ENCODE measurements around the gene METTL27.
A peak's percentile ranks its signal among the peaks of the same experiment; 100 is the strongest.

The METTL27 gene

GRCh38 chr7:73865738-73866445 is 23.6 kb upstream of the METTL27 start:
- Histone ChIP-seq H2BK5ac (ENCODE audit: low read depth, low read length, poor library complexity, severe bottlenecking) (no peak overlapping the region), H4K8ac (ENCODE audit: low read length) (no peak overlapping the region), H2BK15ac (ENCODE audit: low read depth, poor library complexity, severe bottlenecking) (no peak overlapping the region), H3K4me1 (ENCODE audit: control insufficient read depth, insufficient read depth, low read depth, low read length) (peaks cover 8% of the 10 kb centered on the region), H2AFZ (ENCODE audit: low read depth, low read length) (no peak overlapping the region), H3K4me3 (ENCODE audit: insufficient read depth in 1 of 2, low read depth in 1 of 2, low read length in 2 of 2) (no peak overlapping the region), H2BK12ac (ENCODE audit: low read length in 2 of 2) (no peak overlapping the region), H3K4ac (ENCODE audit: low read depth in 1 of 2, low read length in 2 of 2) (no peak overlapping the region), H3K9ac (ENCODE audit: low read length) (no peak overlapping the region), H3K4me2 (ENCODE audit: low read length, poor library complexity, severe bottlenecking) (no peak overlapping the region), H2AK5ac (ENCODE audit: low read length, severe bottlenecking) (no peak overlapping the region), H3K9me3 (ENCODE audit: control insufficient read depth, low read length) (no peaks in the 10 kb centered on the region), H2BK120ac (ENCODE audit: low read depth, low read length) (no peak overlapping the region), H3K18ac (ENCODE audit: low read depth in 1 of 2, low read length in 2 of 2) (no peak overlapping the region), H3K79me1 (replicated peaks; ENCODE audit: low read length, poor library complexity, severe bottlenecking) (no peaks in the 10 kb centered on the region), H3K23ac (ENCODE audit: low read length in 2 of 2) (no peak overlapping the region), H3K27me3 (ENCODE audit: control insufficient read depth in 1 of 2, insufficient read depth in 1 of 2, low read length in 2 of 2) (peaks cover 0 to 4% of the 10 kb centered on the region in 2 experiments), H4K91ac (ENCODE audit: low read length) (no peak overlapping the region), H3K27ac (ENCODE audit: low read length, poor library complexity, severe bottlenecking) (no peak overlapping the region), H3K36me3 (ENCODE audit: control insufficient read depth in 1 of 2, insufficient read depth in 2 of 2, low read depth in 1 of 2, low read length in 2 of 2) (no peaks in the 10 kb centered on the region), H3K14ac (ENCODE audit: low read length in 2 of 2) (no peak overlapping the region)
- DNase-seq: peak; percentile 52
- 84% methylated on average over 4 of the region's 6 CpGs for WGBS

DNA sequence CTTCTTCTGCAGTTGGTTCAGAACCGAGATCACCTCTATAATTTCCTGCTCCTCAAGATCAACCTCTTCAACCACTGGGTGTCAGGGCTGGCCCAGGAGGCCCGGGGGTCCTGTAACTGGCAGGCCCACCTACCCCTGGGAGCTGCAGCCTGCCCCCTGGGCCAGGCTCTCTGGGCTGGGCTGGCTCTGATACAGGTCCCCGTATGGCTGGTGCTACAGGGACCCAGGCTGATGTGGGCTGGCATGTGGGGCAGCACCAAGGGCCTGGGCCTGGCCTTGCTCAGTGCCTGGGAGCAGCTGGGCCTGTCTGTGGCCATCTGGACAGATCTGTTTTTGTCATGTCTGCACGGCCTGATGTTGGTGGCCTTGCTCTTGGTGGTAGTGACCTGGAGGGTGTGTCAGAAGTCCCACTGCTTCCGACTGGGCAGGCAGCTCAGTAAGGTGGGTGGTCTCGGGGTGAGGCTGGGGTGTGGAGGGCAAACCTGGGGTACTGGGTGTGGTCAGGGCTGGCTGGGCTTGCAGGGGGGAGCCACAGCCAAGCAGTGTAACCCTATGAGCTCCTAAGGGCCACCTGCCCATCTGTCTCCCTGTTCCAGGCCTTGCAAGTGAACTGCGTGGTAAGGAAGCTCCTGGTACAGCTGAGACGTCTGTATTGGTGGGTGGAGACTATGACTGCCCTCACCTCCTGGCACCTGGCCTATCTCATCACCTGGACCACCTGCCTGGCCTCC is 22.8 kb upstream of the METTL27 start:
- no peak overlapping the region for H3K18ac ChIP-seq (ENCODE audit: low read depth in 1 of 2, low read length in 2 of 2)
- H3K36me3 ChIP-seq (ENCODE audit: control insufficient read depth in 1 of 2, insufficient read depth in 2 of 2, low read depth in 1 of 2, low read length in 2 of 2): no peaks in the 10 kb centered on the region
- no peak overlapping the region for H2BK12ac ChIP-seq (ENCODE audit: low read length in 2 of 2)
- no peak overlapping the region for H3K23ac ChIP-seq (ENCODE audit: low read length in 2 of 2)
- peaks cover 8% of the 10 kb centered on the region for H3K4me1 ChIP-seq (ENCODE audit: control insufficient read depth, insufficient read depth, low read depth, low read length)
- no peak overlapping the region for H2BK15ac ChIP-seq (ENCODE audit: low read depth, poor library complexity, severe bottlenecking)
- no peak overlapping the region for H4K8ac ChIP-seq (ENCODE audit: low read length)
- no peak overlapping the region for H2AK5ac ChIP-seq (ENCODE audit: low read length, severe bottlenecking)
- H3K4me2 ChIP-seq (ENCODE audit: low read length, poor library complexity, severe bottlenecking): no peak overlapping the region
- no peaks in the 10 kb centered on the region for H3K79me1 ChIP-seq (replicated peaks; ENCODE audit: low read length, poor library complexity, severe bottlenecking)
- H3K9ac ChIP-seq (ENCODE audit: low read length): no peak overlapping the region
- H2BK120ac ChIP-seq (ENCODE audit: low read depth, low read length): no peak overlapping the region
- H2AFZ ChIP-seq (ENCODE audit: low read depth, low read length): no peak overlapping the region
- H4K91ac ChIP-seq (ENCODE audit: low read length): no peak overlapping the region
- no peaks in the 10 kb centered on the region for H3K9me3 ChIP-seq (ENCODE audit: control insufficient read depth, low read length)
- 71% methylated on average over 8 of the region's 8 CpGs for WGBS
- no peak overlapping the region for H3K4ac ChIP-seq (ENCODE audit: low read depth in 1 of 2, low read length in 2 of 2)
- no peak overlapping the region for H3K4me3 ChIP-seq (ENCODE audit: insufficient read depth in 1 of 2, low read depth in 1 of 2, low read length in 2 of 2)
- peaks cover 0 to 4% of the 10 kb centered on the region in 2 experiments for H3K27me3 ChIP-seq (ENCODE audit: control insufficient read depth in 1 of 2, insufficient read depth in 1 of 2, low read length in 2 of 2)
- H3K27ac ChIP-seq (ENCODE audit: low read length, poor library complexity, severe bottlenecking): no peak overlapping the region
- no peak overlapping the region for H2BK5ac ChIP-seq (ENCODE audit: low read depth, low read length, poor library complexity, severe bottlenecking)
- no peak overlapping the region for H3K14ac ChIP-seq (ENCODE audit: low read length in 2 of 2)
- no peak for DNase-seq

DNA sequence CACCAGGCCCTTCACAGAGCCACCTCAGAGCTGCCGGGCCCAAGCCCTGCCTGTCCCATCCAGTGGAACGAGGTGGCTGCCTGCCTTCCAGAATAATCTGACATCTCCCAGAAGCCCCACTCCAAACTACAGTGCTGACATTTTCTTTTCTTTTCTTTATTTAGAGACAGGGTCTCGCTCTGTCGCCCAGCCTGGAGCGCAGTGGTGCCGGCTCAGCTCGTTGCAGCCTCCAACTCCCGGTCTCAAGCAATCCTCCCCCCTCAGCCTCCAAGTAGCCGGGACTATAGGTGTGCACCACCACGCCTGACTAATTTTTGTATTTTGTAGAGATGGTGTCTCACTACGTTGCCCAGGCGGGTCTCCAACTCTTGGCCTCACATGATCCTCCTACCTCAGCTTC is 19.0 kb upstream of the METTL27 start:
- no peak overlapping the region for H2AFZ ChIP-seq (ENCODE audit: low read depth, low read length)
- H3K14ac ChIP-seq (ENCODE audit: low read length in 2 of 2): no peak overlapping the region
- WGBS: 91% methylated on average over 9 of the region's 12 CpGs
- H3K4ac ChIP-seq (ENCODE audit: low read depth in 1 of 2, low read length in 2 of 2): no peak overlapping the region
- no peaks in the 10 kb centered on the region for H3K4me1 ChIP-seq (ENCODE audit: control insufficient read depth, insufficient read depth, low read depth, low read length)
- H2BK5ac ChIP-seq (ENCODE audit: low read depth, low read length, poor library complexity, severe bottlenecking): no peak overlapping the region
- H4K91ac ChIP-seq (ENCODE audit: low read length): no peak overlapping the region
- no peak overlapping the region for H2BK120ac ChIP-seq (ENCODE audit: low read depth, low read length)
- H3K4me3 ChIP-seq (ENCODE audit: insufficient read depth in 1 of 2, low read depth in 1 of 2, low read length in 2 of 2): no peak overlapping the region
- no peaks in the 10 kb centered on the region for H3K36me3 ChIP-seq (ENCODE audit: control insufficient read depth in 1 of 2, insufficient read depth in 2 of 2, low read depth in 1 of 2, low read length in 2 of 2)
- no peak overlapping the region for H2BK12ac ChIP-seq (ENCODE audit: low read length in 2 of 2)
- no peak overlapping the region for H3K18ac ChIP-seq (ENCODE audit: low read depth in 1 of 2, low read length in 2 of 2)
- no peaks in the 10 kb centered on the region for H3K9me3 ChIP-seq (ENCODE audit: control insufficient read depth, low read length)
- no peak overlapping the region for H3K27ac ChIP-seq (ENCODE audit: low read length, poor library complexity, severe bottlenecking)
- peaks cover 0 to 10% of the 10 kb centered on the region in 2 experiments for H3K27me3 ChIP-seq (ENCODE audit: control insufficient read depth in 1 of 2, insufficient read depth in 1 of 2, low read length in 2 of 2)
- no peaks in the 10 kb centered on the region for H3K79me1 ChIP-seq (replicated peaks; ENCODE audit: low read length, poor library complexity, severe bottlenecking)
- H3K9ac ChIP-seq (ENCODE audit: low read length): no peak overlapping the region
- no peak overlapping the region for H2AK5ac ChIP-seq (ENCODE audit: low read length, severe bottlenecking)
- no peak overlapping the region for H3K4me2 ChIP-seq (ENCODE audit: low read length, poor library complexity, severe bottlenecking)
- H4K8ac ChIP-seq (ENCODE audit: low read length): no peak overlapping the region
- H2BK15ac ChIP-seq (ENCODE audit: low read depth, poor library complexity, severe bottlenecking): no peak overlapping the region
- no peak for DNase-seq
- no peak overlapping the region for H3K23ac ChIP-seq (ENCODE audit: low read length in 2 of 2)

DNA sequence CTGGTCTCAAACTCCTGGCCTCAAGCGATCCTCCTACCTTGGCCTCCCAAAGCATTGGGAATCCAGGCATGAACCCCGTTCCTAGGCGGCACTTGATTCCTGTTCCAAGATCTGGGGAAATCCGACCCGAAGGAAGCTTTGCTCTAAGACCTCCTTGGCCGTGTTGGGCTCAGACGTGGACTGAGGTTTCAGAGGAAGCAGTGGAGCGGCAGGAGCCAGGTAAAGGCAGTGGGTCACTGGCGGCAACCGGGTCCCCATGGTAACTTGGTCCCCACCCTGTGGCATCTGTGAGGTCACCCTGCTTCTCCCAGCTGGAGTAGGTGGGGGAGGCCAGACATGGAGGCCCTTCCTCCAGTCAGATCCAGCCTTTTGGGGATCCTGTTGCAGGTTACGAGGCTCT is 18.5 kb upstream of the METTL27 start, which contains the start of gene TMEM270:
Gene TMEM270, plus strand, starts transcription at position 301 of the 400 bp plus-strand sequence. Its CDS starts 36 bp downstream, at position 337.
- Histone ChIP-seq H3K14ac (ENCODE audit: low read length in 2 of 2) (no peak within 1 kb of the TSS), H3K27me3 (ENCODE audit: control insufficient read depth in 1 of 2, insufficient read depth in 1 of 2, low read length in 2 of 2) (peaks cover 0 to 10% of the 10 kb centered on the region in 2 experiments), H2BK120ac (ENCODE audit: low read depth, low read length) (no peak within 1 kb of the TSS), H3K9me3 (ENCODE audit: control insufficient read depth, low read length) (no peaks in the 10 kb centered on the region), H2AK5ac (ENCODE audit: low read length, severe bottlenecking) (no peak within 1 kb of the TSS), H3K9ac (ENCODE audit: low read length) (no peak within 1 kb of the TSS), H4K8ac (ENCODE audit: low read length) (no peak within 1 kb of the TSS), H4K91ac (ENCODE audit: low read length) (no peak within 1 kb of the TSS), H3K4me2 (ENCODE audit: low read length, poor library complexity, severe bottlenecking) (no peak within 1 kb of the TSS), H2BK12ac (ENCODE audit: low read length in 2 of 2) (no peak within 1 kb of the TSS), H3K18ac (ENCODE audit: low read depth in 1 of 2, low read length in 2 of 2) (no peak within 1 kb of the TSS), H3K4ac (ENCODE audit: low read depth in 1 of 2, low read length in 2 of 2) (no peak within 1 kb of the TSS), H3K4me3 (ENCODE audit: insufficient read depth in 1 of 2, low read depth in 1 of 2, low read length in 2 of 2) (no peak within 1 kb of the TSS), H3K79me1 (replicated peaks; ENCODE audit: low read length, poor library complexity, severe bottlenecking) (no peaks in the 10 kb centered on the region), H2BK5ac (ENCODE audit: low read depth, low read length, poor library complexity, severe bottlenecking) (no peak within 1 kb of the TSS), H3K23ac (ENCODE audit: low read length in 2 of 2) (no peak within 1 kb of the TSS), H2AFZ (ENCODE audit: low read depth, low read length) (no peak within 1 kb of the TSS), H3K27ac (ENCODE audit: low read length, poor library complexity, severe bottlenecking) (no peak within 1 kb of the TSS), H3K36me3 (ENCODE audit: control insufficient read depth in 1 of 2, insufficient read depth in 2 of 2, low read depth in 1 of 2, low read length in 2 of 2) (no peaks in the 10 kb centered on the region), H3K4me1 (ENCODE audit: control insufficient read depth, insufficient read depth, low read depth, low read length) (peaks cover 1% of the 10 kb centered on the region), H2BK15ac (ENCODE audit: low read depth, poor library complexity, severe bottlenecking) (no peak within 1 kb of the TSS)
- WGBS: 90% methylated on average over 10 of the region's 11 CpGs
- DNase-seq: no peak
